CD4-positive, alpha-beta T cell (primary cell): Measurements from ENCODE around the gene MKNK2. TPM values are rescaled to one million over a fixed set of nuclear protein-coding genes. Genes with fewer than 3 reads are reported as not detected.

Source experiments
- ATAC-seq: fragments of 200-7000 bp; cut with Tn5 transposase; one replicate; pipeline ENCODE4 v1.10.0; 2022; ENCODE audit warnings: mild to moderate bottlenecking; ENCODE audit not compliant: poor library complexity
- CTCF ChIA-PET: fragments of 350-600 bp; sonication (Branson Sonifier 250); formaldehyde crosslinking; loops from one replicate; lab custom pipeline; 2021; ENCODE audit warnings: antibody characterized with exemption, inconsistent platforms; lab: Charles Lee
- POLR2A ChIA-PET: fragments of 350-600 bp; sonication (Branson Sonifier 250); formaldehyde crosslinking; loops from one replicate; lab custom pipeline; 2021; ENCODE audit warnings: antibody characterized with exemption, inconsistent platforms; lab: Charles Lee
- DNase-seq, 14 experiments: peaks; one replicate each; pipeline ENCODE4 v3.0.0-alpha.2; 2013 to 2020; ENCODE audit warnings: mixed read lengths in 2 of 14
- H3K27ac ChIP-seq, 2 donors: one replicate each; pipeline versions ENCODE4 v1.5.1 to v1.7.0; 2013; ENCODE audit warnings: low read length in 2 of 2, low read depth in 1 of 2, mild to moderate bottlenecking in 1 of 2
- H3K27me3 ChIP-seq, 2 experiments: 1 replicate in 1 of 2; 2 replicates in 1 of 2; pipeline versions ENCODE4 v1.6.1 to v1.7.0; 2013; ENCODE audit warnings: low read length in 2 of 2, control low read depth in 1 of 2, mild to moderate bottlenecking in 1 of 2, moderate library complexity in 1 of 2; ENCODE audit not compliant: insufficient read depth in 2 of 2, control insufficient read depth in 1 of 2
- H3K36me3 ChIP-seq: one replicate; pipeline ENCODE4 v1.6.1; 2013; ENCODE audit warnings: low read length, control low read depth; ENCODE audit not compliant: insufficient read depth
- H3K4me1 ChIP-seq: one replicate; pipeline ENCODE4 v1.6.1; 2013; ENCODE audit warnings: low read length, control low read depth; ENCODE audit not compliant: insufficient read depth
- H3K4me3 ChIP-seq: one replicate; pipeline ENCODE4 v1.5.1; 2013; ENCODE audit warnings: mild to moderate bottlenecking, low read length, moderate library complexity
- H3K9me3 ChIP-seq, 2 experiments: 1 replicate in 1 of 2; 2 replicates in 1 of 2; pipeline versions ENCODE4 v1.6.1 to v1.7.0; 2013; ENCODE audit warnings: low read length in 2 of 2, mild to moderate bottlenecking in 2 of 2, control low read depth in 1 of 2, moderate library complexity in 1 of 2; ENCODE audit not compliant: control insufficient read depth in 1 of 2, insufficient read depth in 1 of 2
- H3K27ac Mint-ChIP-seq: one replicate; pipeline ENCODE4 v1.8.0; 2020; ENCODE audit warnings: mixed read lengths
- H3K27me3 Mint-ChIP-seq: one replicate; pipeline ENCODE4 v1.8.0; 2021; ENCODE audit warnings: mixed read lengths
- H3K36me3 Mint-ChIP-seq: one replicate; pipeline ENCODE4 v1.8.0; 2021; ENCODE audit warnings: low read depth, mixed read lengths
- H3K4me1 Mint-ChIP-seq: one replicate; pipeline ENCODE4 v1.8.0; 2021; ENCODE audit warnings: low read depth, mixed read lengths
- H3K4me3 Mint-ChIP-seq: one replicate; pipeline ENCODE4 v1.8.0; 2020; ENCODE audit warnings: mild to moderate bottlenecking, mixed read lengths
- H3K9me3 Mint-ChIP-seq: one replicate; pipeline ENCODE4 v1.8.0; 2020; ENCODE audit warnings: mixed read lengths
- CTCF ChIP-seq: fragments of 200-600 bp; IDR thresholded peaks from one replicate; pipeline ENCODE4 v1.8.0; 2022; ENCODE audit warnings: antibody characterized with exemption, mild to moderate bottlenecking
- intact Hi-C, 2 experiments: fragments of 100-400 bp; cut with DNase I in 1 of 2; cut with micrococcal nuclease in 1 of 2; formaldehyde crosslinking; loops; one replicate each; pipeline versions ENCODE4 v1.15.1 to v1.9.0; 2023 to 2025; cut with DNase I, micrococcal nuclease
- total RNA-seq, 174 experiments: library from RNA in 2 of 174; stranded (reverse) in 2 of 174; gene quantifications; one replicate each; pipeline ENCODE4 v1.2.3 and lab custom pipeline; 2021 to 2026

MKNK2 gene
- total RNA-seq, 2 experiments from 2014 or later, result 325 to 347 TPM

GRCh38 chr19:2014731-2015607, 36.1 kb downstream of the MKNK2 start:
- POLR2A ChIA-PET, result no interaction called here
- peak in 5 of 14 experiments; percentile 19 to 72 (median 41) for DNase-seq

GRCh38 chr19:2014131-2014571, 36.9 kb downstream of the MKNK2 start:
- Histone ChIP-seq H3K27ac (no peak overlapping the region), H3K4me3 (no peak overlapping the region), H3K9me3 (peaks cover 0 to 18% of the 10 kb centered on the region in 2 experiments), H3K36me3 (no peaks in the 10 kb centered on the region), H3K4me1 (peaks cover 25% of the 10 kb centered on the region), H3K27me3 (no peaks in the 10 kb centered on the region)
- Mint-ChIP-seq H3K9me3 (no peaks in the 10 kb centered on the region), H3K4me1 (peaks cover 16% of the 10 kb centered on the region), H3K4me3 (peak overlapping the region; percentile 72), H3K27me3 (no peaks in the 10 kb centered on the region), H3K36me3 (peaks cover 14% of the 10 kb centered on the region), H3K27ac (peak overlapping the region; percentile 36)
- no peak for TF ChIP-seq CTCF
- DNase-seq (peak in 1 of 14 experiments; percentile 46), ATAC-seq (no peak)
- POLR2A ChIA-PET, result no interaction called here
- intact Hi-C loops, result loop anchor here in 1 of 2 experiments (10.0 kb wide), 1 partner anchor 221 kb away; the partner anchor contains the start of genes PLEKHJ1 and SF3A2
- CTCF ChIA-PET, result no interaction called here

More at GRCh38 chr19:2014731-2015607, 36.1 kb downstream of the MKNK2 start:
- Mint-ChIP-seq H3K4me1 (peaks cover 23% of the 10 kb centered on the region), H3K27ac (peak overlapping the region; percentile 33), H3K9me3 (no peaks in the 10 kb centered on the region), H3K27me3 (no peaks in the 10 kb centered on the region), H3K36me3 (peaks cover 14% of the 10 kb centered on the region), H3K4me3 (peak overlapping the region; percentile 69)
- intact Hi-C loops, result loop anchor here (5.0 to 10.0 kb wide), 4 partner anchors 37 to 220 kb away; partner anchors contain the start of genes MKNK2 (in 2 of the 2), AP3D1 (in 1 of the 2), PLEKHJ1 (in 1 of the 2) and SF3A2 (in 1 of the 2)
- Histone ChIP-seq H3K9me3 (peaks cover 0 to 17% of the 10 kb centered on the region in 2 experiments), H3K36me3 (no peaks in the 10 kb centered on the region), H3K27me3 (no peaks in the 10 kb centered on the region), H3K4me1 (peaks cover 33% of the 10 kb centered on the region), H3K27ac (peak overlapping the region in 1 of 2 donors; percentile 29), H3K4me3 (peak overlapping the region; percentile 42)
- no peak for TF ChIP-seq CTCF
- CTCF ChIA-PET, result no interaction called here
- ATAC-seq, result peak; percentile 38

- DNase-seq, result no peak
- no peaks in the 10 kb centered on the region for H3K27me3 ChIP-seq
- H3K4me3 ChIP-seq, result no peak overlapping the region
- peak overlapping the region; percentile 36 for H3K27ac Mint-ChIP-seq
- H3K9me3 ChIP-seq, result peaks cover 0 to 18% of the 10 kb centered on the region in 2 experiments
- ChIA-PET POLR2A (no interaction called here), CTCF (no interaction called here)
- no peaks in the 10 kb centered on the region for H3K27me3 Mint-ChIP-seq
- peaks cover 16% of the 10 kb centered on the region for H3K4me1 Mint-ChIP-seq
- no peak for ATAC-seq
- H3K36me3 Mint-ChIP-seq, result peaks cover 14% of the 10 kb centered on the region
- H3K4me1 ChIP-seq, result peaks cover 25% of the 10 kb centered on the region
- H3K4me3 Mint-ChIP-seq, result peak overlapping the region; percentile 72
- intact Hi-C loops, result loop anchor here in 1 of 2 experiments (10.0 kb wide), 1 partner anchor 221 kb away; the partner anchor contains the start of genes PLEKHJ1 and SF3A2
- no peaks in the 10 kb centered on the region for H3K9me3 Mint-ChIP-seq
- no peaks in the 10 kb centered on the region for H3K36me3 ChIP-seq
- no peak overlapping the region for H3K27ac ChIP-seq
- no peak for TF ChIP-seq CTCF
Measured at GRCh38 chr19:2013683-2013961, 37.4 kb downstream of the MKNK2 start.
